PC-9 (cell line): ENCODE data around the gene ALG11. TPM values are rescaled to one million over a fixed set of nuclear protein-coding genes. Genes with fewer than 3 reads are reported as not detected.

Experiments
- BruUV-seq: library from RNA; stranded (reverse); fragments of 400-500 nt; replicated peaks from 2 replicates; lab custom pipeline; 2021; lab: Mats Ljungman, UMichigan
- CTCF ChIA-PET: fragments of 300-600 bp; sonication (Branson Sonifier 250); formaldehyde crosslinking; loops from one replicate; lab custom pipeline; 2022; ENCODE audit warnings: antibody characterized with exemption; lab: Charles Lee
- POLR2A ChIA-PET: fragments of 300-600 bp; sonication (Branson Sonifier 250); formaldehyde crosslinking; loops from one replicate; lab custom pipeline; 2022; ENCODE audit warnings: antibody characterized with exemption; ENCODE audit not compliant: unreplicated experiment; lab: Charles Lee
- DNase-seq, 2 experiments: peaks; one replicate each; pipeline versions ENCODE4 v3.0.0 to v3.0.0-alpha.2; 2015 to 2022; ENCODE audit warnings: mixed read lengths in 1 of 2
- H2AFZ ChIP-seq: fragments of 200-600 bp; sonication (generic); 2 replicates; pipeline ENCODE4 v1.8.1; 2017; ENCODE audit warnings: antibody characterized with exemption
- H3F3A ChIP-seq: fragments of 200-600 bp; sonication (generic); 2 replicates; pipeline ENCODE4 v1.8.1; 2017; ENCODE audit warnings: antibody characterized with exemption, mild to moderate bottlenecking, low read depth; ENCODE audit not compliant: insufficient read depth
- H3K27ac ChIP-seq: fragments of 200-600 bp; sonication (generic); 2 replicates; pipeline ENCODE4 v1.6.1; 2016; ENCODE audit warnings: mixed run types
- H3K27me3 ChIP-seq: fragments of 200-600 bp; sonication (generic); 2 replicates; pipeline ENCODE4 v1.6.1; 2016; ENCODE audit warnings: low read depth, mixed run types; ENCODE audit not compliant: insufficient read depth
- H3K36me3 ChIP-seq: fragments of 200-600 bp; sonication (generic); 2 replicates; pipeline ENCODE4 v1.6.1; 2016; ENCODE audit warnings: low read depth, mixed run types
- H3K4me1 ChIP-seq: fragments of 200-600 bp; sonication (generic); replicated peaks from 2 replicates; pipeline ENCODE4 v1.6.1; 2016; ENCODE audit warnings: mixed run types; ENCODE audit not compliant: insufficient read depth
- H3K4me2 ChIP-seq: fragments of 200-600 bp; sonication (generic); 2 replicates; pipeline ENCODE4 v1.6.1; 2017; ENCODE audit warnings: mixed run types
- H3K4me3 ChIP-seq: fragments of 200-600 bp; sonication (generic); 2 replicates; pipeline ENCODE4 v1.6.1; 2016; ENCODE audit warnings: mixed run types
- H3K79me2 ChIP-seq: fragments of 200-600 bp; sonication (generic); 2 replicates; pipeline ENCODE4 v1.6.1; 2017; ENCODE audit warnings: low read depth, mixed run types
- H3K9me2 ChIP-seq: fragments of 200-600 bp; sonication (generic); 2 replicates; pipeline ENCODE4 v1.8.1; 2017; ENCODE audit warnings: mild to moderate bottlenecking; ENCODE audit not compliant: insufficient read depth
- H3K9me3 ChIP-seq: fragments of 200-600 bp; sonication (generic); 2 replicates; pipeline ENCODE4 v1.8.1; 2016; ENCODE audit warnings: low read depth; ENCODE audit not compliant: insufficient read depth
- H4K20me1 ChIP-seq: fragments of 200-600 bp; sonication (generic); 2 replicates; pipeline ENCODE4 v1.8.1; 2017; ENCODE audit not compliant: insufficient read depth
- CTCF ChIP-seq: fragments of 200-600 bp; sonication (generic); conservative IDR thresholded peaks from 2 replicates; pipeline ENCODE4 v1.6.1; 2017; ENCODE audit warnings: mixed run types, antibody characterized with exemption, mild to moderate bottlenecking, moderate library complexity
- EZH2 ChIP-seq: fragments of 200-600 bp; sonication (generic); IDR thresholded peaks from 2 replicates; pipeline ENCODE4 v1.8.0; 2017; ENCODE audit warnings: antibody characterized with exemption, low read depth
- intact Hi-C: fragments of 100-400 bp; cut with micrococcal nuclease; formaldehyde crosslinking; loops from one replicate; pipeline ENCODE4 v1.10.0; 2022; ENCODE audit not compliant: unreplicated experiment
- total RNA-seq: library from RNA; stranded (reverse); gene quantifications from 2 replicates; pipeline ENCODE4 v1.2.3, GENCODE V29; 2021

ALG11 gene
- total RNA-seq, 1 experiment from 2014 or later: 15.0 TPM

GRCh38 chr13:52002361-52002760, 9.8 kb upstream of the ALG11 start:
- ChIA-PET POLR2A (no interaction called here), CTCF (no interaction called here)

GRCh38 chr13:52003541-52003940, 8.7 kb upstream of the ALG11 start:
- Histone ChIP-seq H3K4me3 (no peak overlapping the region), H3K36me3 (no peaks in the 10 kb centered on the region), H3K4me1 (peaks cover 10% of the 10 kb centered on the region), H3K4me2 (no peak overlapping the region), H3K9me2 (no peaks in the 10 kb centered on the region), H4K20me1 (no peaks in the 10 kb centered on the region), H3K79me2 (no peaks in the 10 kb centered on the region), H3K27ac (no peak overlapping the region), H3K9me3 (no peaks in the 10 kb centered on the region), H3F3A (no peaks in the 10 kb centered on the region; the same call in 1 of the 2 replicates), H3K27me3 (peaks cover 4% of the 10 kb centered on the region; the same call in 1 of the 2 replicates), H2AFZ (no peak overlapping the region)
- DNase-seq: no peak
- ChIA-PET POLR2A (interaction anchor here (0.5 kb wide), 1 partner anchor 111 kb away, joined by 9 read pairs; no protein-coding TSS in a partner anchor), CTCF (interaction anchor here (0.7 kb wide), 1 partner anchor 132 kb away, joined by 3 read pairs; no protein-coding TSS in a partner anchor)
- intact Hi-C loops: no loop called here
- TF ChIP-seq EZH2 (no peak), CTCF (no peak)
- no TSS peak for BruUV-seq

More at GRCh38 chr13:52002361-52002760, 9.8 kb upstream of the ALG11 start:
- H3K79me2 ChIP-seq: no peaks in the 10 kb centered on the region
- no peaks in the 10 kb centered on the region for H3K9me2 ChIP-seq
- no peak overlapping the region for H2AFZ ChIP-seq
- no TSS peak for BruUV-seq
- H3K36me3 ChIP-seq: no peaks in the 10 kb centered on the region
- TF ChIP-seq EZH2 (no peak), CTCF (no peak)
- peaks cover under 1% of the 10 kb centered on the region; the same call in 1 of the 2 replicates for H3K27me3 ChIP-seq
- H4K20me1 ChIP-seq: no peaks in the 10 kb centered on the region
- intact Hi-C loops: no loop called here
- no peak overlapping the region for H3K27ac ChIP-seq
- no peak overlapping the region for H3K4me3 ChIP-seq
- DNase-seq: no peak
- H3K9me3 ChIP-seq: no peaks in the 10 kb centered on the region
- peaks cover 20% of the 10 kb centered on the region for H3K4me1 ChIP-seq
- H3F3A ChIP-seq: no peaks in the 10 kb centered on the region; the same call in 1 of the 2 replicates
- no peak overlapping the region for H3K4me2 ChIP-seq

- Histone ChIP-seq H3K9me3 (no peaks in the 10 kb centered on the region), H3K4me1 (no peaks in the 10 kb centered on the region), H3K9me2 (no peaks in the 10 kb centered on the region), H3K79me2 (no peaks in the 10 kb centered on the region), H3K4me3 (no peak overlapping the region), H3K4me2 (no peak overlapping the region), H3K36me3 (no peaks in the 10 kb centered on the region), H3K27me3 (peaks cover 4% of the 10 kb centered on the region; the same call in 1 of the 2 replicates), H4K20me1 (no peaks in the 10 kb centered on the region), H3K27ac (no peak overlapping the region), H3F3A (no peaks in the 10 kb centered on the region), H2AFZ (no peak overlapping the region)
- POLR2A ChIA-PET: no interaction called here
- CTCF ChIA-PET: no interaction called here
- no peak for DNase-seq
- TF ChIP-seq EZH2 (no peak), CTCF (no peak)
- intact Hi-C loops: no loop called here
- no TSS peak for BruUV-seq
These were observed 7.6 kb upstream of the ALG11 start for GRCh38 chr13:52004511-52005170.
